ENCODE data around the gene ZNF654.

The ZNF654 gene

GRCh38 chr3:88038566-88038965 is 20.5 kb upstream of the ZNF654 start:
- H3K4me1 ChIP-seq (ENCODE audit: insufficient read depth, low read length) = no peaks in the 10 kb centered on the region
- no peak overlapping the region for H3K9ac ChIP-seq (ENCODE audit: low read depth, low read length)

GRCh38 chr3:88040529-88040928 is 18.5 kb upstream of the ZNF654 start:
- Histone ChIP-seq H3K9ac (ENCODE audit: low read depth, low read length) (no peak overlapping the region), H3K4me1 (ENCODE audit: insufficient read depth, low read length) (no peaks in the 10 kb centered on the region), H3K36me3 (ENCODE audit: insufficient read depth, low read length) (no peaks in the 10 kb centered on the region)

More at GRCh38 chr3:88038566-88038965, 20.5 kb upstream of the ZNF654 start:
- Histone ChIP-seq H3K36me3 (ENCODE audit: insufficient read depth, low read length) (no peaks in the 10 kb centered on the region), H3K9me3 (ENCODE audit: control insufficient read depth, insufficient read depth, low read length) (no peaks in the 10 kb centered on the region)

GRCh38 chr3:88041005-88041404 is 18.1 kb upstream of the ZNF654 start:
- H3K9ac ChIP-seq (ENCODE audit: low read depth, low read length) = no peak overlapping the region
- H3K36me3 ChIP-seq (ENCODE audit: insufficient read depth, low read length) = no peaks in the 10 kb centered on the region
- H3K9me3 ChIP-seq (ENCODE audit: control insufficient read depth, insufficient read depth, low read length) = no peaks in the 10 kb centered on the region
- no peaks in the 10 kb centered on the region for H3K4me1 ChIP-seq (ENCODE audit: insufficient read depth, low read length)

More at GRCh38 chr3:88040529-88040928, 18.5 kb upstream of the ZNF654 start:
- no peaks in the 10 kb centered on the region for H3K9me3 ChIP-seq (ENCODE audit: control insufficient read depth, insufficient read depth, low read length)

GRCh38 chr3:88044411-88044810 is 14.6 kb upstream of the ZNF654 start:
- Histone ChIP-seq H3K36me3 (ENCODE audit: insufficient read depth, low read length) (no peaks in the 10 kb centered on the region), H3K4me1 (ENCODE audit: insufficient read depth, low read length) (no peaks in the 10 kb centered on the region), H3K9me3 (ENCODE audit: control insufficient read depth, insufficient read depth, low read length) (no peaks in the 10 kb centered on the region), H3K9ac (ENCODE audit: low read depth, low read length) (no peak overlapping the region)

- no peaks in the 10 kb centered on the region for H3K4me1 ChIP-seq (ENCODE audit: insufficient read depth, low read length)
Measured at GRCh38 chr3:88046766-88047165, 12.3 kb upstream of the ZNF654 start.

GRCh38 chr3:88057630-88058305 is 1.3 kb upstream of the ZNF654 start:
- H3K36me3 ChIP-seq (ENCODE audit: insufficient read depth, low read length) = peaks cover 4% of the 10 kb centered on the region
- no peaks in the 10 kb centered on the region for H3K4me1 ChIP-seq (ENCODE audit: insufficient read depth, low read length)
- no peaks in the 10 kb centered on the region for H3K9me3 ChIP-seq (ENCODE audit: control insufficient read depth, insufficient read depth, low read length)
- H3K9ac ChIP-seq (ENCODE audit: low read depth, low read length) = peak overlapping the region; percentile 93

More at GRCh38 chr3:88046766-88047165, 12.3 kb upstream of the ZNF654 start:
- no peaks in the 10 kb centered on the region for H3K36me3 ChIP-seq (ENCODE audit: insufficient read depth, low read length)
- H3K9me3 ChIP-seq (ENCODE audit: control insufficient read depth, insufficient read depth, low read length) = no peaks in the 10 kb centered on the region
- H3K9ac ChIP-seq (ENCODE audit: low read depth, low read length) = no peak overlapping the region

GRCh38 chr3:88058306-88058580 is 812 bp upstream of the ZNF654 start:
- H3K36me3 ChIP-seq (ENCODE audit: insufficient read depth, low read length) = peaks cover 4% of the 10 kb centered on the region
- H3K9me3 ChIP-seq (ENCODE audit: control insufficient read depth, insufficient read depth, low read length) = no peaks in the 10 kb centered on the region
- H3K4me1 ChIP-seq (ENCODE audit: insufficient read depth, low read length) = no peaks in the 10 kb centered on the region

GRCh38 chr3:88059380-88060170 is 520 bp downstream of the ZNF654 start:
- Histone ChIP-seq H3K9ac (ENCODE audit: low read depth, low read length) (peak overlapping the region; percentile 94), H3K36me3 (ENCODE audit: insufficient read depth, low read length) (peaks cover 4% of the 10 kb centered on the region), H3K4me1 (ENCODE audit: insufficient read depth, low read length) (no peaks in the 10 kb centered on the region), H3K9me3 (ENCODE audit: control insufficient read depth, insufficient read depth, low read length) (no peaks in the 10 kb centered on the region)

More at GRCh38 chr3:88058306-88058580, 812 bp upstream of the ZNF654 start:
- peak overlapping the region; percentile 93 for H3K9ac ChIP-seq (ENCODE audit: low read depth, low read length)

- Histone ChIP-seq H3K36me3 (ENCODE audit: insufficient read depth, low read length) (no peaks in the 10 kb centered on the region), H3K9ac (ENCODE audit: low read depth, low read length) (no peak overlapping the region), H3K4me1 (ENCODE audit: insufficient read depth, low read length) (no peaks in the 10 kb centered on the region), H3K9me3 (ENCODE audit: control insufficient read depth, insufficient read depth, low read length) (no peaks in the 10 kb centered on the region)
Measured at GRCh38 chr3:88061746-88062145, 2.7 kb downstream of the ZNF654 start.

GRCh38 chr3:88075072-88075471 is 16.0 kb downstream of the ZNF654 start:
- no peaks in the 10 kb centered on the region for H3K4me1 ChIP-seq (ENCODE audit: insufficient read depth, low read length)
- no peaks in the 10 kb centered on the region for H3K9me3 ChIP-seq (ENCODE audit: control insufficient read depth, insufficient read depth, low read length)
- H3K9ac ChIP-seq (ENCODE audit: low read depth, low read length) = no peak overlapping the region
- H3K36me3 ChIP-seq (ENCODE audit: insufficient read depth, low read length) = no peaks in the 10 kb centered on the region

GRCh38 chr3:88075497-88075896 is 16.4 kb downstream of the ZNF654 start:
- Histone ChIP-seq H3K9me3 (ENCODE audit: control insufficient read depth, insufficient read depth, low read length) (no peaks in the 10 kb centered on the region), H3K4me1 (ENCODE audit: insufficient read depth, low read length) (no peaks in the 10 kb centered on the region), H3K9ac (ENCODE audit: low read depth, low read length) (no peak overlapping the region), H3K36me3 (ENCODE audit: insufficient read depth, low read length) (no peaks in the 10 kb centered on the region)

- no peak overlapping the region for H3K9ac ChIP-seq (ENCODE audit: low read depth, low read length)
- no peaks in the 10 kb centered on the region for H3K4me1 ChIP-seq (ENCODE audit: insufficient read depth, low read length)
- H3K9me3 ChIP-seq (ENCODE audit: control insufficient read depth, insufficient read depth, low read length) = no peaks in the 10 kb centered on the region
- H3K36me3 ChIP-seq (ENCODE audit: insufficient read depth, low read length) = no peaks in the 10 kb centered on the region
Measured at GRCh38 chr3:88076712-88077111, 17.7 kb downstream of the ZNF654 start.

- Histone ChIP-seq H3K9me3 (ENCODE audit: control insufficient read depth, insufficient read depth, low read length) (no peaks in the 10 kb centered on the region), H3K36me3 (ENCODE audit: insufficient read depth, low read length) (no peaks in the 10 kb centered on the region), H3K9ac (ENCODE audit: low read depth, low read length) (no peak overlapping the region), H3K4me1 (ENCODE audit: insufficient read depth, low read length) (no peaks in the 10 kb centered on the region)
Measured at GRCh38 chr3:88078932-88079331, 19.9 kb downstream of the ZNF654 start.

- Histone ChIP-seq H3K36me3 (ENCODE audit: insufficient read depth, low read length) (no peaks in the 10 kb centered on the region), H3K9ac (ENCODE audit: low read depth, low read length) (no peak overlapping the region), H3K9me3 (ENCODE audit: control insufficient read depth, insufficient read depth, low read length) (no peaks in the 10 kb centered on the region), H3K4me1 (ENCODE audit: insufficient read depth, low read length) (no peaks in the 10 kb centered on the region)
Measured at GRCh38 chr3:88082854-88083253, 23.8 kb downstream of the ZNF654 start.

GRCh38 chr3:88084097-88084501 is 25.0 kb downstream of the ZNF654 start:
- no peak overlapping the region for H3K9ac ChIP-seq (ENCODE audit: low read depth, low read length)
- H3K9me3 ChIP-seq (ENCODE audit: control insufficient read depth, insufficient read depth, low read length) = no peaks in the 10 kb centered on the region
- H3K36me3 ChIP-seq (ENCODE audit: insufficient read depth, low read length) = no peaks in the 10 kb centered on the region
- H3K4me1 ChIP-seq (ENCODE audit: insufficient read depth, low read length) = no peaks in the 10 kb centered on the region
